ENCODE results near the gene MPC2.

The MPC2 gene

GRCh38 chr1:167924543-167925231 lies 12.2 kb downstream of the MPC2 start:
- Histone ChIP-seq H3K79me1 (ENCODE audit: low read depth, low read length) (no peaks in the 10 kb centered on the region), H3K27me3 (ENCODE audit: control insufficient read depth in 3 of 3, insufficient read depth in 3 of 3, low read depth in 1 of 3, low read length in 3 of 3) (no peaks in the 10 kb centered on the region), H3K4ac (ENCODE audit: low read length) (no peak overlapping the region), H3K18ac (ENCODE audit: low read length) (no peak overlapping the region), H2BK15ac (ENCODE audit: low read length) (no peak overlapping the region), H4K8ac (ENCODE audit: low read depth, low read length) (no peak overlapping the region), H2BK5ac (ENCODE audit: low read length) (no peak overlapping the region), H4K91ac (ENCODE audit: low read depth, low read length, poor library complexity) (no peak overlapping the region), H2AFZ (ENCODE audit: low read length) (no peak overlapping the region), H2AK5ac (ENCODE audit: low read depth, low read length) (no peak overlapping the region), H3K36me3 (replicated peaks in 1 of 2; ENCODE audit: control insufficient read depth in 2 of 2, insufficient read depth in 2 of 2, low read length in 2 of 2) (no peaks in the 10 kb centered on the region), H3K14ac (ENCODE audit: low read length) (no peak overlapping the region), H2BK120ac (ENCODE audit: low read depth, low read length) (no peak overlapping the region), H2BK12ac (ENCODE audit: low read length) (no peak overlapping the region), H3K4me3 (ENCODE audit: low read length in 2 of 2) (no peak overlapping the region), H3K23ac (ENCODE audit: low read depth, low read length, poor library complexity) (no peak overlapping the region), H3K9me3 (replicated peaks in 1 of 2; ENCODE audit: control insufficient read depth in 2 of 2, insufficient read depth in 1 of 2, low read depth in 1 of 2, low read length in 2 of 2) (no peaks in the 10 kb centered on the region), H3K27ac (replicated peaks; ENCODE audit: low read length) (no peak overlapping the region), H3K4me2 (ENCODE audit: insufficient read depth, low read length, poor library complexity, severe bottlenecking) (no peak overlapping the region), H3K4me1 (ENCODE audit: control insufficient read depth in 2 of 2, insufficient read depth in 1 of 2, low read depth in 1 of 2, low read length in 2 of 2) (peaks cover 0 to 2% of the 10 kb centered on the region in 2 donors), H3K9ac (ENCODE audit: low read depth, low read length, poor library complexity) (no peak overlapping the region)
- DNase-seq (ENCODE audit: low spot score): no peak
- 100% methylated on average over 1 of the region's 2 CpGs; no CpG with 5 or more reads in 1 of the 2 donors for WGBS, 2 donors (ENCODE audit: extremely low coverage in 2 of 2, insufficient read length in 2 of 2, insufficient replicate concordance in 1 of 2)

- H2AK5ac ChIP-seq (ENCODE audit: low read depth, low read length): no peak overlapping the region
- H3K18ac ChIP-seq (ENCODE audit: low read length): no peak overlapping the region
- no peak for DNase-seq (ENCODE audit: low spot score)
- no peak overlapping the region for H2AFZ ChIP-seq (ENCODE audit: low read length)
- H2BK5ac ChIP-seq (ENCODE audit: low read length): no peak overlapping the region
- no peaks in the 10 kb centered on the region for H3K36me3 ChIP-seq (replicated peaks in 1 of 2; ENCODE audit: control insufficient read depth in 2 of 2, insufficient read depth in 2 of 2, low read length in 2 of 2)
- no peaks in the 10 kb centered on the region for H3K79me1 ChIP-seq (ENCODE audit: low read depth, low read length)
- no peak overlapping the region for H3K4ac ChIP-seq (ENCODE audit: low read length)
- no CpG with 5 or more reads among the region's 2 CpGs for WGBS, 2 donors (ENCODE audit: extremely low coverage in 2 of 2, insufficient read length in 2 of 2, insufficient replicate concordance in 1 of 2)
- H3K27me3 ChIP-seq (ENCODE audit: control insufficient read depth in 3 of 3, insufficient read depth in 3 of 3, low read depth in 1 of 3, low read length in 3 of 3): no peaks in the 10 kb centered on the region
- H3K14ac ChIP-seq (ENCODE audit: low read length): no peak overlapping the region
- H3K4me1 ChIP-seq (ENCODE audit: control insufficient read depth in 2 of 2, insufficient read depth in 1 of 2, low read depth in 1 of 2, low read length in 2 of 2): peaks cover 0 to 2% of the 10 kb centered on the region in 2 donors
- no peak overlapping the region for H3K4me3 ChIP-seq (ENCODE audit: low read length in 2 of 2)
- no peak overlapping the region for H4K8ac ChIP-seq (ENCODE audit: low read depth, low read length)
- no peak overlapping the region for H3K27ac ChIP-seq (replicated peaks; ENCODE audit: low read length)
- H3K9me3 ChIP-seq (replicated peaks in 1 of 2; ENCODE audit: control insufficient read depth in 2 of 2, insufficient read depth in 1 of 2, low read depth in 1 of 2, low read length in 2 of 2): no peaks in the 10 kb centered on the region
- no peak overlapping the region for H3K9ac ChIP-seq (ENCODE audit: low read depth, low read length, poor library complexity)
- H4K91ac ChIP-seq (ENCODE audit: low read depth, low read length, poor library complexity): no peak overlapping the region
- no peak overlapping the region for H2BK15ac ChIP-seq (ENCODE audit: low read length)
- no peak overlapping the region for H2BK12ac ChIP-seq (ENCODE audit: low read length)
- no peak overlapping the region for H2BK120ac ChIP-seq (ENCODE audit: low read depth, low read length)
- no peak overlapping the region for H3K23ac ChIP-seq (ENCODE audit: low read depth, low read length, poor library complexity)
- H3K4me2 ChIP-seq (ENCODE audit: insufficient read depth, low read length, poor library complexity, severe bottlenecking): no peak overlapping the region
Observed at GRCh38 chr1:167924102-167924501, 12.8 kb downstream of the MPC2 start.

- H4K91ac ChIP-seq (ENCODE audit: low read depth, low read length, poor library complexity): no peak overlapping the region
- H3K18ac ChIP-seq (ENCODE audit: low read length): no peak overlapping the region
- H3K9me3 ChIP-seq (replicated peaks in 1 of 2; ENCODE audit: control insufficient read depth in 2 of 2, insufficient read depth in 1 of 2, low read depth in 1 of 2, low read length in 2 of 2): no peaks in the 10 kb centered on the region
- no peaks in the 10 kb centered on the region for H3K79me1 ChIP-seq (ENCODE audit: low read depth, low read length)
- no peak overlapping the region for H2AK5ac ChIP-seq (ENCODE audit: low read depth, low read length)
- no peak overlapping the region for H2AFZ ChIP-seq (ENCODE audit: low read length)
- no peak overlapping the region for H3K4ac ChIP-seq (ENCODE audit: low read length)
- H3K4me1 ChIP-seq (ENCODE audit: control insufficient read depth in 2 of 2, insufficient read depth in 1 of 2, low read depth in 1 of 2, low read length in 2 of 2): peaks cover 0 to 2% of the 10 kb centered on the region in 2 donors
- H2BK5ac ChIP-seq (ENCODE audit: low read length): no peak overlapping the region
- H3K4me2 ChIP-seq (ENCODE audit: insufficient read depth, low read length, poor library complexity, severe bottlenecking): no peak overlapping the region
- no peak overlapping the region for H4K8ac ChIP-seq (ENCODE audit: low read depth, low read length)
- H3K4me3 ChIP-seq (ENCODE audit: low read length in 2 of 2): no peak overlapping the region
- DNase-seq (ENCODE audit: low spot score): no peak
- no peak overlapping the region for H3K23ac ChIP-seq (ENCODE audit: low read depth, low read length, poor library complexity)
- no peak overlapping the region for H2BK15ac ChIP-seq (ENCODE audit: low read length)
- no peak overlapping the region for H2BK12ac ChIP-seq (ENCODE audit: low read length)
- no peak overlapping the region for H2BK120ac ChIP-seq (ENCODE audit: low read depth, low read length)
- H3K14ac ChIP-seq (ENCODE audit: low read length): no peak overlapping the region
- H3K27ac ChIP-seq (replicated peaks; ENCODE audit: low read length): no peak overlapping the region
- WGBS, 2 donors (ENCODE audit: extremely low coverage in 2 of 2, insufficient read length in 2 of 2, insufficient replicate concordance in 1 of 2): no CpG with 5 or more reads among the region's 3 CpGs
- no peak overlapping the region for H3K9ac ChIP-seq (ENCODE audit: low read depth, low read length, poor library complexity)
- no peaks in the 10 kb centered on the region for H3K36me3 ChIP-seq (replicated peaks in 1 of 2; ENCODE audit: control insufficient read depth in 2 of 2, insufficient read depth in 2 of 2, low read length in 2 of 2)
- H3K27me3 ChIP-seq (ENCODE audit: control insufficient read depth in 3 of 3, insufficient read depth in 3 of 3, low read depth in 1 of 3, low read length in 3 of 3): no peaks in the 10 kb centered on the region
Observed at GRCh38 chr1:167923324-167924056, 13.4 kb downstream of the MPC2 start.

- Histone ChIP-seq H2BK12ac (ENCODE audit: low read length) (no peak overlapping the region), H2BK5ac (ENCODE audit: low read length) (no peak overlapping the region), H3K4ac (ENCODE audit: low read length) (no peak overlapping the region), H2AK5ac (ENCODE audit: low read depth, low read length) (no peak overlapping the region), H3K4me1 (ENCODE audit: control insufficient read depth in 2 of 2, insufficient read depth in 1 of 2, low read depth in 1 of 2, low read length in 2 of 2) (peaks cover 0 to 2% of the 10 kb centered on the region in 2 donors), H4K8ac (ENCODE audit: low read depth, low read length) (no peak overlapping the region), H3K23ac (ENCODE audit: low read depth, low read length, poor library complexity) (no peak overlapping the region), H3K27ac (replicated peaks; ENCODE audit: low read length) (no peak overlapping the region), H3K36me3 (replicated peaks in 1 of 2; ENCODE audit: control insufficient read depth in 2 of 2, insufficient read depth in 2 of 2, low read length in 2 of 2) (peaks cover 0 to 6% of the 10 kb centered on the region in 2 donors), H4K91ac (ENCODE audit: low read depth, low read length, poor library complexity) (no peak overlapping the region), H3K4me2 (ENCODE audit: insufficient read depth, low read length, poor library complexity, severe bottlenecking) (no peak overlapping the region), H3K79me1 (ENCODE audit: low read depth, low read length) (no peaks in the 10 kb centered on the region), H2BK120ac (ENCODE audit: low read depth, low read length) (no peak overlapping the region), H3K27me3 (ENCODE audit: control insufficient read depth in 3 of 3, insufficient read depth in 3 of 3, low read depth in 1 of 3, low read length in 3 of 3) (no peaks in the 10 kb centered on the region), H3K14ac (ENCODE audit: low read length) (no peak overlapping the region), H3K4me3 (ENCODE audit: low read length in 2 of 2) (no peak overlapping the region), H3K9ac (ENCODE audit: low read depth, low read length, poor library complexity) (no peak overlapping the region), H3K9me3 (replicated peaks in 1 of 2; ENCODE audit: control insufficient read depth in 2 of 2, insufficient read depth in 1 of 2, low read depth in 1 of 2, low read length in 2 of 2) (no peaks in the 10 kb centered on the region), H2AFZ (ENCODE audit: low read length) (no peak overlapping the region), H3K18ac (ENCODE audit: low read length) (no peak overlapping the region), H2BK15ac (ENCODE audit: low read length) (no peak overlapping the region)
- WGBS, 2 donors (ENCODE audit: extremely low coverage in 2 of 2, insufficient read length in 2 of 2, insufficient replicate concordance in 1 of 2): no CpG with 5 or more reads among the region's 1 CpG
- DNase-seq (ENCODE audit: low spot score): no peak
Observed at GRCh38 chr1:167922611-167923074, 14.2 kb downstream of the MPC2 start.

Measured in neuronal stem cell (in vitro differentiated cells).